K562 (cell line): Measurements from ENCODE around the gene DPH7. TPM values are rescaled to one million over a fixed set of nuclear protein-coding genes. Genes with fewer than 3 reads are reported as not detected.
A peak's percentile ranks its signal among the peaks of the same experiment; 100 is the strongest.
"Not testable (repeated sequence)": the region's sequence is repeated elsewhere in the genome, so short reads cannot be mapped to it uniquely, and the experiment has no call there.

Experiments
- ATAC-seq: fragments of 200-7000 bp; cut with Tn5 transposase; 3 replicates; pipeline ENCODE4 v1.9.1; 2020; ENCODE audit warnings: moderate library complexity
- BruUV-seq: library from RNA; stranded (reverse); fragments of 400-500 nt; replicated peaks from 2 replicates; lab custom pipeline; 2021; lab: Mats Ljungman, UMichigan
- CTCF ChIA-PET: fragments of 300-600 bp; formaldehyde crosslinking; extraction: SDS; loops from one replicate; lab custom pipeline; 2021; ENCODE audit warnings: low intra/inter-chr PET ratio; lab: Yijun Ruan, JAX
- POLR2A ChIA-PET: fragments of 300-600, 350-650 bp; sonication (Branson Sonifier 250); formaldehyde crosslinking; extraction: SDS; loops from one replicate; lab custom pipeline; 2021; ENCODE audit warnings: antibody characterized with exemption, inconsistent platforms; lab: Yijun Ruan, JAX
- DNase-seq, 4 experiments: peaks; one replicate each; pipeline versions ENCODE4 v3.0.0 to v3.0.0-alpha.2; 2011 to 2018; ENCODE audit warnings: low spot score in 3 of 4, mixed read lengths in 3 of 4; ENCODE audit errors: extremely low read depth in 1 of 4
- FAIRE-seq: peaks from 2 replicates; lab custom pipeline; 2011; peaks lifted over from hg19 to GRCh38; lab: Jason Lieb, UNC
- H2AFZ ChIP-seq: 2 replicates; pipeline ENCODE4 v1.6.0; 2011; ENCODE audit warnings: low read depth, low read length, control low read depth, inconsistent platforms
- H3K27ac ChIP-seq: fragments of 200-600 bp; 3 replicates; pipeline ENCODE4 v1.8.0; 2011; ENCODE audit warnings: low read depth, mild to moderate bottlenecking, control low read depth, inconsistent platforms, low read length, moderate library complexity, mixed read lengths; ENCODE audit errors: extremely low read depth
- H3K27me3 ChIP-seq, 2 experiments: fragments of 300-600 bp in 1 of 2; 2 replicates in 1 of 2; 3 replicates in 1 of 2; pipeline versions ENCODE4 v1.6.0 to v1.8.0; 2011; ENCODE audit warnings: inconsistent platforms in 2 of 2, low read length in 2 of 2, mild to moderate bottlenecking in 1 of 2, mixed read lengths in 1 of 2, moderate library complexity in 1 of 2; ENCODE audit not compliant: control insufficient read depth in 2 of 2, insufficient read depth in 2 of 2
- H3K36me3 ChIP-seq: fragments of 300-600 bp; 3 replicates; pipeline ENCODE4 v1.8.0; 2011; ENCODE audit warnings: mild to moderate bottlenecking, low read length, inconsistent platforms; ENCODE audit not compliant: control insufficient read depth, insufficient read depth
- H3K4me1 ChIP-seq, 2 experiments: fragments of 200-600 bp in 1 of 2; replicated peaks in 1 of 2; 2 replicates in 1 of 2; 3 replicates in 1 of 2; pipeline versions ENCODE4 v1.5.1 to v1.8.0; 2011; ENCODE audit warnings: inconsistent platforms in 2 of 2, low read length in 2 of 2, mild to moderate bottlenecking in 1 of 2, mixed read lengths in 1 of 2, moderate library complexity in 1 of 2; ENCODE audit not compliant: control insufficient read depth in 2 of 2, insufficient read depth in 2 of 2
- H3K4me2 ChIP-seq: 2 replicates; pipeline ENCODE4 v1.6.1; 2011; ENCODE audit warnings: low read length, control low read depth, inconsistent platforms, mixed read lengths; ENCODE audit not compliant: insufficient read depth
- H3K4me3 ChIP-seq: fragments of 200-600 bp; sonication (generic), shearing (Covaris generic); 2 replicates; pipeline ENCODE4 v1.5.1; 2016; ENCODE audit warnings: control low read depth, inconsistent platforms
- H3K79me2 ChIP-seq: fragments of 200-600 bp; 3 replicates; pipeline ENCODE4 v1.8.0; 2011; ENCODE audit warnings: low read length, inconsistent platforms; ENCODE audit not compliant: control insufficient read depth, insufficient read depth
- H3K9ac ChIP-seq, 2 experiments: 2 replicates each; pipeline versions ENCODE4 v1.6.0 to v1.6.1; 2011; ENCODE audit warnings: low read depth in 2 of 2, low read length in 2 of 2, control low read depth in 1 of 2, inconsistent platforms in 1 of 2, mild to moderate bottlenecking in 1 of 2, mixed read lengths in 1 of 2; ENCODE audit not compliant: insufficient read depth in 1 of 2
- H3K9me1 ChIP-seq: one replicate; pipeline ENCODE4 v1.6.0; 2011; ENCODE audit warnings: inconsistent platforms, mild to moderate bottlenecking, low read length, moderate library complexity; ENCODE audit not compliant: control insufficient read depth, insufficient read depth
- H3K9me3 ChIP-seq: replicated peaks from 2 replicates; pipeline ENCODE4 v1.5.1; 2011; ENCODE audit warnings: low read depth, low read length, inconsistent platforms; ENCODE audit not compliant: control insufficient read depth, insufficient read depth
- H4K20me1 ChIP-seq: replicated peaks from 2 replicates; pipeline ENCODE4 v1.6.1; 2011; ENCODE audit warnings: low read length, inconsistent platforms, mixed read lengths; ENCODE audit not compliant: control insufficient read depth, insufficient read depth
- POLR2G ChIP-seq: fragments of 200-400 bp; formaldehyde crosslinking; IDR thresholded peaks from 2 replicates; pipeline ENCODE4 v1.6.1; 2017; ENCODE audit warnings: low read depth, mild to moderate bottlenecking, antibody characterized with exemption, low read length, moderate library complexity
- RBFOX2 ChIP-seq: fragments of 200-400 bp; formaldehyde crosslinking; IDR thresholded peaks from 2 replicates; pipeline ENCODE4 v1.6.1; 2017; ENCODE audit warnings: low read depth, mild to moderate bottlenecking, low read length, moderate library complexity
- TOE1 ChIP-seq, 2 experiments: fragments of 450-650 bp in 1 of 2; sonication (generic) in 1 of 2; formaldehyde crosslinking in 1 of 2; IDR thresholded peaks; 2 replicates each; pipeline versions ENCODE4 v1.7.1 to v1.8.0; 2016 to 2022; ENCODE audit warnings: borderline replicate concordance in 2 of 2, mild to moderate bottlenecking in 2 of 2, antibody characterized with exemption in 1 of 2, inconsistent platforms in 1 of 2, low read depth in 1 of 2, missing genetic modification reagents in 1 of 2, moderate library complexity in 1 of 2
- WGBS: fragments of 100-300 bp; shearing (Covaris generic); methylation state at CpG from one replicate; pipeline ENCODE4 v1.1.6; 2016; ENCODE audit warnings: low coverage, mixed read lengths; ENCODE audit not compliant: insufficient coverage; ENCODE audit errors: missing lambda C conversion rate; 5-methylcytosine and 5-hydroxymethylcytosine counted together
- in situ Hi-C: fragments of 300-500 bp; cut with MboI; formaldehyde crosslinking; loops from 4 replicates; pipeline ENCODE4 v1.15.0; 2018; ENCODE audit warnings: inconsistent platforms, mixed read lengths
- intact Hi-C: fragments of 100-400 bp; cut with micrococcal nuclease; formaldehyde crosslinking; loops from 2 replicates; pipeline ENCODE4 v1.14.2; 2022
- polyA plus RNA-seq, 8 experiments: library from polyadenylated mRNA; depleted of rRNA in 4 of 8; stranded (reverse) in 5 of 8; unstranded in 3 of 8; fragments of >200 nt; fragmentation: Nextera tagmentation in 2 of 8; fragmentation: Illumina TruSeq in 1 of 8; extraction: Ambion mirVana in 2 of 8; extraction: Trizol in 1 of 8; gene quantifications; 2 replicates each; pipeline versions ENCODE4 v1.2.1 to v1.2.3, GENCODE V29; 2011 to 2014; ENCODE audit warnings: inconsistent platforms in 1 of 8, missing spikeins in 1 of 8
- total RNA-seq, 7 experiments: library from RNA; depleted of rRNA in 6 of 7; stranded (reverse); fragments of >200 nt in 6 of 7; fragmentation: Illumina TruSeq in 2 of 7; extraction: Trizol in 2 of 7; gene quantifications; 2 replicates each; pipeline versions ENCODE4 v1.2.1 to v1.2.3, GENCODE V29; 2011 to 2021; ENCODE audit warnings: low replicate concordance in 1 of 7

DPH7 gene
- total and polyA plus RNA-seq, 9 of the 15 experiments (the other 6 are each of a cell fraction or from before 2014, with no cell fraction given), result 13.9 to 68.6 (median 41.3) TPM

DNA sequence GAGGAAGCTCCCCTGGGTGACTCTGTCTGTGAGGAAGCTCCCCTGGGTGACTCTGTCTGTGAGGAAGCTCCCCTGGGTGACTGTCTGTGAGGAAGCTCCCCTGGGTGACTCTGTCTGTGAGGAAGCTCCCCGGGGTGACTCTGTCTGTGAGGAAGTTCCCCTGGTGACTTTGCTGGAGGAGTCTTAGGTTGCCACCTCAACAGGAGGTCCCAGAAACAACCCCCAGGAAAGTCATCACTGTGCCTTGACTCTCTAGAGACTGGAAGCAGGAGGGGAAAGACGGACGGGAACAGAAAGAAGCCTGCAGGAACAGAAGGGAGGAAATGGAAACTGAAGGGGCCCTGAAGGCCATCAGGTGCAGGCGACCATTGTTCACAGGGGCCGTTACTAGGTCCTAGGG lies 10.3 kb downstream of the DPH7 start:
- ATAC-seq, POLR2A ChIA-PET, intact Hi-C loops, H4K20me1 ChIP-seq, in situ Hi-C loops, H2AFZ ChIP-seq, CTCF ChIA-PET, H3K4me2 ChIP-seq, FAIRE-seq, BruUV-seq, H3K9me1 ChIP-seq, H3K4me3 ChIP-seq, H3K27me3 ChIP-seq, DNase-seq, H3K27ac ChIP-seq, H3K9me3 ChIP-seq, H3K79me2 ChIP-seq, H3K9ac ChIP-seq, H3K4me1 ChIP-seq: not testable (repeated sequence)
- 87% methylated on average over 3 of the region's 5 CpGs for WGBS
- peaks cover 47% of the 10 kb centered on the region; the same call in 2 of the 3 replicates for H3K36me3 ChIP-seq

DNA sequence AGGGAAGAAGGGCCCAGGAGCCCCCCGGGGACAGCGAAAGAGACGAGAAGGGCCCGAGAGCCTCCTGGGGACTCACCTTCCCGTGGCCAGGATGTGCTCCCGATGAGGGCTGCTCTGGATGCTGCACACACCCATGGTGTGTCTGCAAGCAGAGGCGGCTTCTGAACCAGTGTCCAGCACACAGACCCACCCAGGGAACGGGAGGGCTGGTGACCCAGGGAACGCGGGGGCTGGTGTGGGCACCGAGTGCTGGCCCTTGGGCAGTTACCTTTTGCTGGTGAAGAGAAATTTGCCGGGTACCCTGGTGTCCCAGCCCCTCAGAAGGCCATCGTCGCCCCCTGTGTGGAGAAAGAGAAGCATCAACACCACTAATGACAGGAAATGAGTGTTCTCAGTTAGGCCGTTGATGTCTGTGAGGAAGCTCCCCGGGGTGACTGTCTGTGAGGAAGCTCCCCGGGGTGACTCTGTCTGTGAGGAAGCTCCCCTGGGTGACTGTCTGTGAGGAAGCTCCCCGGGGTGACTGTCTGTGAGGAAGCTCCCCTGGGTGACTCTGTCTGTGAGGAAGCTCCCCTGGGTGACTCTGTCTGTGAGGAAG lies 13.8 kb downstream of the DPH7 start:
- intact Hi-C loops (no loop called here), in situ Hi-C loops (no loop called here)
- no peaks in the 10 kb centered on the region for H3K9me1 ChIP-seq
- no peaks in the 10 kb centered on the region for H3K27me3 ChIP-seq
- POLR2A ChIA-PET, result no interaction called here
- peak overlapping the region in 1 of 2 experiments; percentile 48; a peak in 1 of 4 replicates for H3K9ac ChIP-seq
- 0 out of 2 replicates have a peak, but pooled peaks have one; percentile 29 for TF ChIP-seq POLR2G
- no peak for TF ChIP-seq TOE1 (IDR thresholded peaks at IDR 0.05; ENCODE audit: borderline replicate concordance)
- TF ChIP-seq TOE1 (CRISPR knock-in tag; IDR thresholded peaks at IDR 0.05; ENCODE audit: borderline replicate concordance, low read depth), result no peak
- TF ChIP-seq RBFOX2, result peak; percentile 37; the same call in 1 of the 2 replicates
- no peaks in the 10 kb centered on the region for H3K9me3 ChIP-seq
- no peaks in the 10 kb centered on the region for H3K4me1 ChIP-seq
- FAIRE-seq (no peak), DNase-seq (no peak), ATAC-seq (no peak)
- H3K36me3 ChIP-seq, result peaks cover 54% of the 10 kb centered on the region; the same call in 2 of the 3 replicates
- H3K4me2 ChIP-seq, result no peak overlapping the region
- no peaks in the 10 kb centered on the region for H4K20me1 ChIP-seq
- H2AFZ ChIP-seq, result no peak overlapping the region
- no peak overlapping the region for H3K4me3 ChIP-seq
- H3K79me2 ChIP-seq, result no peaks in the 10 kb centered on the region
- CTCF ChIA-PET, result no interaction called here
- no peak overlapping the region for H3K27ac ChIP-seq
- WGBS, result 91% methylated on average over 17 of the region's 18 CpGs
- BruUV-seq, result no TSS peak
